Ovary (tissue), 9 donors: ENCODE measurements around the gene CNNM4. TPM values are rescaled to one million over a fixed set of nuclear protein-coding genes. Genes with fewer than 3 reads are reported as not detected.

Experiments used
- DNase-seq, 5 donors: peaks; one replicate each; pipeline ENCODE4 v3.0.0-alpha.2; 2019 to 2020
- H3K27ac ChIP-seq, 2 donors: fragments of 200-600 bp; one replicate each; pipeline versions ENCODE4 v1.5.1 to v1.8.0; 2019 to 2022
- H3K27me3 ChIP-seq: fragments of 200-600 bp; one replicate; pipeline ENCODE4 v1.8.0; 2022
- H3K36me3 ChIP-seq: fragments of 200-600 bp; sonication (generic); one replicate; pipeline ENCODE4 v1.5.1; 2019
- H3K4me1 ChIP-seq: one replicate; pipeline ENCODE4 v1.8.1; 2013; ENCODE audit warnings: mild to moderate bottlenecking, moderate library complexity; ENCODE audit not compliant: insufficient read depth
- H3K4me3 ChIP-seq: fragments of 200-600 bp; sonication (generic); one replicate; pipeline ENCODE4 v1.5.1; 2017
- H3K9me3 ChIP-seq, 2 donors: fragments of 200-600 bp in 1 of 2; sonication (generic) in 1 of 2; one replicate each; pipeline versions ENCODE4 v1.5.1 to v1.8.1; 2013 to 2019; ENCODE audit warnings: mild to moderate bottlenecking in 1 of 2, moderate library complexity in 1 of 2
- CTCF ChIP-seq, 3 donors: fragments of 450-650 bp in 2 of 3; fragments of 200-600 bp in 1 of 3; IDR thresholded peaks; one replicate each; pipeline versions ENCODE4 v1.5.1 to v1.8.0; 2016 to 2022; ENCODE audit warnings: antibody characterized with exemption in 3 of 3, mild to moderate bottlenecking in 1 of 3
- EP300 ChIP-seq: sonication (generic); formaldehyde crosslinking; IDR thresholded peaks from one replicate; pipeline ENCODE4 v1.6.1; 2017; ENCODE audit warnings: antibody characterized with exemption
- POLR2A ChIP-seq: fragments of 450-650 bp; IDR thresholded peaks from one replicate; pipeline ENCODE4 v1.6.1; 2017; ENCODE audit warnings: antibody characterized with exemption, mild to moderate bottlenecking, moderate library complexity
- WGBS, 3 donors: extraction: QIAGEN DNeasy Blood & Tissue Kit in 1 of 3; methylation state at CpG; one replicate each; pipeline versions ENCODE4 v1.1.5 to v1.1.7; 2013 to 2017; 5-methylcytosine and 5-hydroxymethylcytosine counted together
- intact Hi-C, 4 donors: fragments of 100-400 bp; cut with DNase I; formaldehyde crosslinking; loops; one replicate each; pipeline versions ENCODE4 v1.11.0 to v1.15.1; 2022 to 2023
- polyA plus RNA-seq, 2 donors: library from polyadenylated mRNA; stranded (reverse); fragments of 200-250 nt in 1 of 2; fragments of 350-450 nt in 1 of 2; fragmentation: Illumina TruSeq in 1 of 2; extraction: RNeasy Lipid Tissue Mini Kit (QIAGEN cat#74804) in 1 of 2; gene quantifications; one replicate each; pipeline ENCODE4 v1.2.3, GENCODE V29; 2013 to 2014
- total RNA-seq, 7 donors: library from RNA; depleted of rRNA in 2 of 7; stranded (reverse); fragments of >200 nt in 2 of 7; fragmentation: NEBNext Ultra II Directional in 3 of 7; extraction: Animal tissue kit (Norgen Biotek cat#: 25700) in 3 of 7; gene quantifications; one replicate each; pipeline versions ENCODE4 v1.1.0 to v1.2.4, GENCODE V29; 2016 to 2023
- donor health status: DM: no; HTN: no; CAD: no; lungs with moderate emphysema.
- donor health status: DM: no; HTN: no; CAD: no.
- donor health status: Bipolar disorder and iron deficiency.
- donor health status: DM: yes; HTN: yes; CAD: no.
- donor health status: DM: no; HTN: no; CAD: no.
- donor health status: DM: yes; HTN: yes; CAD: no.

Gene CNNM4
- total and polyA plus RNA-seq, 9 donors, result 2.7 to 8.3 (median 7.0) TPM

DNA sequence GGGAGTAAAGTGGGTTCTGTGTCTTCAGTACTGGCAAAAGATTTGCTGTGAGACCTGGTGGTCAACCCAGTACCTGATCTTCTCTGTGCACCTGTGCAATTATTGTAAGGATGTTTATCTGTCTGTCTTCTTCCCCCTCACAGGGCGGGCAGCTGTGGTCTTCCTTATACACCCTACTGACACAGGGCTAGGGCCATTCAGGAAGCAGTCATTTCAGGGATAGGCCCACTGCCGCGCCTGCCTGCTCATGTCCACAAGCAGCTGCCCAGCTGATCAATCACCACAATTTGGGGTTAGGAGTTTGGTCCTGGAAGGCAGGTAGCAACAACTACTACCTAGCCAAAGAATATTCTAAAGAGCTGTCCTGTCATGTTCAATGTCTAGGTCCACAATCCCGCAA is 1.2 kb upstream of the CNNM4 start:
- no peak overlapping the region for H3K27ac ChIP-seq
- H3K36me3 ChIP-seq, result no peaks in the 10 kb centered on the region
- intact Hi-C loops, result no loop called here
- TF ChIP-seq CTCF (IDR thresholded peaks at IDR 0.05) (no peak), EP300 (no peak), POLR2A (no peak)
- WGBS, 3 donors, result 92 to 99% (median 94%) methylated on average over 4 of the region's 4 CpGs
- peaks cover 17% of the 10 kb centered on the region for H3K4me1 ChIP-seq
- DNase-seq, result no peak
- no peak overlapping the region for H3K4me3 ChIP-seq
- no peaks in the 10 kb centered on the region for H3K27me3 ChIP-seq
- no peaks in the 10 kb centered on the region for H3K9me3 ChIP-seq

GRCh38 chr2:96760986-96761832 is 507 bp downstream of the CNNM4 start:
- intact Hi-C loops, result loop anchor here in 2 of 4 donors (2.0 to 10.0 kb wide), 3 partner anchors 20 to 216 kb away; partner anchors contain the start of gene LMAN2L (in 1 of the 2)
- Histone ChIP-seq H3K27me3 (no peaks in the 10 kb centered on the region), H3K9me3 (no peaks in the 10 kb centered on the region), H3K36me3 (no peaks in the 10 kb centered on the region), H3K4me3 (peak overlapping the region; percentile 70), H3K27ac (peak overlapping the region; percentile 57 to 70), H3K4me1 (peaks cover 17% of the 10 kb centered on the region)
- whole genome bisulfite sequencing, 3 donors, result 25 to 37% (median 26%) methylated on average over 40 to 59 of the region's 59 CpGs
- TF ChIP-seq CTCF (IDR thresholded peaks at IDR 0.05), result peak in 2 of 3 donors; percentile 61 to 66
- no peak for TF ChIP-seq EP300
- DNase-seq, result peak in 3 of 5 donors; percentile 36 to 52 (median 50)

DNA sequence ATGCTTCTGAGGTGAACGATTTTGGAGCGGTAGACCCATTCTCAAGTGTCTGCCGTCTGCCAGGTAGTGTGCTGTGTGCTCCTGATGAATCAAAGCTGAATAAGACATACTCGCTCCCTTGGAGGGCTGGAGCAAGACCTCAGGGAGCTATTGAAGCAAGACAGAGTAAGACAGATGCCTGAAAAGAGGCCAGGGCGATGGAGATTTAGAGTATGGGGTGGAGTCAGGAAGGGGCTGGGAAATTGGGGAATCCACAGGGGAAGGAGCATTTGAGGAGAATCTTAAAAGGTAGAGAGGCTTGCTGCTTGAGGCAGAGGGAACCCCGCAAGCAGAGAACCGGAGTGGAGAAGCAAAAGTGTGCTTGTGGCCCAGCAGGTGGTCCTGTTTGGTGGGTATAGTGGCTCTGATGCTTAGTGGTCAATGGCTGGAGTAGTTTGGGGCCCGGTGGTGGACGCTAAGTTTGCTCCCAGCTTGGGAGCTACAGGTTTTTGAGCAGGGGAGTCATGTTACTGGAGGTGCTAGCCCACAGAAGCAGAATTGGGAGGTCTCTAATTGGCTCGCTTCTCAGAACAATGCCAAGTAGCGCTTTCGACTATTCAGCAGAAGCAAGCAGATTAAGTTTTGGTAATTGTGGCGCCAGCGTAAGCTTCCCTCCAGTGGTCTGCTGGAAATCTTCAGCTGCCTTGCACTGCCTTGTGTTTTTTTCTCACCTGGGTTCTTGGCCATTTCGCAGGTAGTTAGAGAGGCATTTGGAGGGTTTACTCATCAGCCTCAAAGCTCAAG is 2.0 kb downstream of the CNNM4 start:
- H3K36me3 ChIP-seq, result no peaks in the 10 kb centered on the region
- intact Hi-C loops, result loop anchor here in 1 of 4 donors (10.0 kb wide), 1 partner anchor 218 kb away; no protein-coding TSS in a partner anchor
- no peak for DNase-seq
- H3K9me3 ChIP-seq, result no peaks in the 10 kb centered on the region
- WGBS, 3 donors, result 25% methylated on average over 15 of the region's 15 CpGs
- H3K4me1 ChIP-seq, result peaks cover 17% of the 10 kb centered on the region
- no peak for TF ChIP-seq EP300
- no peak for TF ChIP-seq CTCF (IDR thresholded peaks at IDR 0.05)
- no peak for TF ChIP-seq POLR2A
- H3K27ac ChIP-seq, result no peak overlapping the region
- peak overlapping the region; percentile 70 for H3K4me3 ChIP-seq
- no peaks in the 10 kb centered on the region for H3K27me3 ChIP-seq

GRCh38 chr2:96763511-96764252 is 3.0 kb downstream of the CNNM4 start:
- DNase-seq, result no peak
- Histone ChIP-seq H3K9me3 (no peaks in the 10 kb centered on the region), H3K4me3 (peak overlapping the region; percentile 70), H3K27ac (no peak overlapping the region), H3K27me3 (no peaks in the 10 kb centered on the region), H3K36me3 (no peaks in the 10 kb centered on the region), H3K4me1 (peaks cover 17% of the 10 kb centered on the region)
- intact Hi-C loops, result loop anchor here in 1 of 4 donors (10.0 kb wide), 1 partner anchor 219 kb away; no protein-coding TSS in a partner anchor
- peak in 1 of 3 donors; percentile 10 for TF ChIP-seq CTCF (IDR thresholded peaks at IDR 0.05)
- TF ChIP-seq EP300, result no peak
- WGBS, 3 donors, result 24 to 31% (median 25%) methylated on average over 7 of the region's 7 CpGs
